Activated naive CD8-positive, alpha-beta T cell (primary cell): ENCODE measurements around the gene ZSCAN1.
A peak's percentile ranks its signal among the peaks of the same experiment; 100 is the strongest.
"Not testable (repeated sequence)": the region's sequence is repeated elsewhere in the genome, so short reads cannot be mapped to it uniquely, and the experiment has no call there.

Source experiments
- H3K27ac Mint-ChIP-seq: one replicate; pipeline ENCODE4 v1.8.0; 2021; ENCODE audit warnings: mixed read lengths
- H3K27me3 Mint-ChIP-seq: one replicate; pipeline ENCODE4 v1.8.0; 2021; ENCODE audit warnings: mixed read lengths
- H3K36me3 Mint-ChIP-seq: one replicate; pipeline ENCODE4 v1.8.0; 2021; ENCODE audit warnings: mixed read lengths
- H3K4me1 Mint-ChIP-seq: one replicate; pipeline ENCODE4 v1.8.0; 2021; ENCODE audit warnings: low read depth, mixed read lengths
- H3K4me3 Mint-ChIP-seq: one replicate; pipeline ENCODE4 v1.8.0; 2021; ENCODE audit warnings: mild to moderate bottlenecking, mixed read lengths
- H3K9me3 Mint-ChIP-seq: one replicate; pipeline ENCODE4 v1.8.0; 2021; ENCODE audit warnings: low read depth, mixed read lengths

The ZSCAN1 gene, protein sequence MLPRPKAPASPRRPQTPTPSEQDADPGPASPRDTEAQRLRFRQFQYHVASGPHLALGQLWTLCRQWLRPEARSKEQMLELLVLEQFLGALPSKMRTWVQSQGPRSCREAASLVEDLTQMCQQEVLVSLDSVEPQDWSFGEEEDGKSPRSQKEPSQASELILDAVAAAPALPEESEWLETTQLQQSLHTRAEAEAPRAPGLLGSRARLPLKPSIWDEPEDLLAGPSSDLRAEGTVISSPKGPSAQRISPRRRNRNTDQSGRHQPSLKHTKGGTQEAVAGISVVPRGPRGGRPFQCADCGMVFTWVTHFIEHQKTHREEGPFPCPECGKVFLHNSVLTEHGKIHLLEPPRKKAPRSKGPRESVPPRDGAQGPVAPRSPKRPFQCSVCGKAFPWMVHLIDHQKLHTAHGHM

DNA sequence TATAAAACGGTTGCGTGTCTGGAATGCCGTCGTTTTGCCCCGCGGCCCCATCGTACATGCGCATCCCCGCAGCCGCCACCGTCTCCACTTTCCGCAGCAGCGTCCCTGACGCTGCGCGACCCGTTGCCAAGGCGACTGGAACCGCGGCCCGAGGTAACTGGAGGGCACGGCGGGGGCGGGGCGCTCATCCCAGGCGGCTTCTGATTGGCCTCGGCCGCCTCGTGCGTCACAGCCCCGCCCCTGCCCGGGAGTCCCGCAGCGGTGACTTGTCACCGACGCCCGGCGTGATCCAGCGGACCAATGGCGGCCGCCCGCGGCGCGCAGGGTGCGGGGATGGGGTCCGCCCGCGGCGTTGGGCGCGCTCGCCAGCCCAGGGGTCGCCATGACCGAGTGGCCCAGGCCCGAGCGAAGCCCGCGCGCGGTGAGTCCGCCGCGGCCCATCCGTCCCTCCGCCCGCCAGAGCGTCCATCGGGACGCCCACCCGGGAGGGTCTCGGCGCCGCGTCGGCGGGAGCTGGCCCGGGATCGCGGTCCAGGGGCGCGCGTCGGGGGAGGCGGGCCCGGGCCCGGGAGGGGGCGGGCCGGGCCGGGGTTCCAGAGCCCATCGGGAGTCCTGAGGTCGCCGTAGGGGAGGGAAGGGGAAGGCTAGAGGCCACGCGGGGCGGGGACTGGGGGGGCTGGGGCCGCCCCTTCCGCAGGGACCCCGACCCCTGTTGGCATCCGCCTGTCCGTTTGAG, at the start of gene ZSCAN1:
Gene ZSCAN1 (plus strand): TSS at position 285 of the 736 bp plus-strand sequence. CDS start 3,812 bp downstream, outside the sequence.
- Mint-ChIP-seq H3K36me3 (peaks cover 24% of the 10 kb centered on the region), H3K4me1 (peaks cover 4% of the 10 kb centered on the region), H3K27me3 (peaks cover 32% of the 10 kb centered on the region), H3K9me3 (peaks cover 15% of the 10 kb centered on the region), H3K4me3 (peak within 1 kb of the TSS; percentile 68), H3K27ac (no peak within 1 kb of the TSS)

DNA sequence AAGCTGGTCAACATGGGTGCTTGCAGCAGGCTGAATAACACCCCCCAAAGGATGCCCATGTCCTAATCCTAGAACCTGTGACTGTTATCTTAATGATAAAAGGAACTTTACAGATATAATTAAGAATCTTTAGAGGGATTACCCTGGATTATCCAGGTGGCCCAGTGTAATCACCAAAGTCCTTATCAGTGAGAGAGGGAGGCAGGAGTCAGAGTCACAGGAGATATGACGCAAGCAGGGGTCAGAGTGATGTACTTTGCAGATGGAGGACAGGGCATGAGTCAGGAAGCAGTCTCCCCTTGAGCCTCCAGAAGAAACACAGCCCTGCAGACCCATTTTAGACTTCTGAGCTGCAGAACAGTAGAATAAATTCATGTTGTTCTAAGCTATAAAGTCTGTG, 41.0 kb upstream of the ZSCAN1 start:
- Mint-ChIP-seq H3K27me3 (no peaks in the 10 kb centered on the region), H3K4me1 (no peaks in the 10 kb centered on the region), H3K27ac (no peak overlapping the region), H3K9me3 (peaks cover 26% of the 10 kb centered on the region), H3K36me3 (peaks cover 61% of the 10 kb centered on the region), H3K4me3 (no peak overlapping the region)

DNA sequence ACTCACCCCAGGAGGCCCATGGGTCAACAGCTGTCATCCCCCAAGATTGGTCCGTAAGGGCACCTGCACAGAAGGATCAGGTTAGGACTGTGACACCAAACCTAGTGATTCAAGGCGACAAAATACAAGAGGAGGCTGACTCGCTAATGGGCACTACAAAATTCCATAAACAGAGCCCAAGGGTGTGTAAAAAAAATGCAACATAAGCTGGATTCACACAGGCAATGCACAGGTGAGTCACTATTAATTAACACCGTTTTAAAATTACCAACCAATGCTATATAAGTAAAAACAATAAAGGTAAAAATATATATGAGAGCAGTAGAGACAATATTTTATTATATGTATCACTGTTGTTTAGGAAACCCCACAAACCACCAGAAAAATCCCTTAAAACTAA, 33.1 kb upstream of the ZSCAN1 start:
- H3K4me3 Mint-ChIP-seq = peak overlapping the region; percentile 88
- peaks cover 61% of the 10 kb centered on the region for H3K36me3 Mint-ChIP-seq
- H3K27me3 Mint-ChIP-seq = no peaks in the 10 kb centered on the region
- no peak overlapping the region for H3K27ac Mint-ChIP-seq
- peaks cover 16% of the 10 kb centered on the region for H3K9me3 Mint-ChIP-seq
- peaks cover 31% of the 10 kb centered on the region for H3K4me1 Mint-ChIP-seq

DNA sequence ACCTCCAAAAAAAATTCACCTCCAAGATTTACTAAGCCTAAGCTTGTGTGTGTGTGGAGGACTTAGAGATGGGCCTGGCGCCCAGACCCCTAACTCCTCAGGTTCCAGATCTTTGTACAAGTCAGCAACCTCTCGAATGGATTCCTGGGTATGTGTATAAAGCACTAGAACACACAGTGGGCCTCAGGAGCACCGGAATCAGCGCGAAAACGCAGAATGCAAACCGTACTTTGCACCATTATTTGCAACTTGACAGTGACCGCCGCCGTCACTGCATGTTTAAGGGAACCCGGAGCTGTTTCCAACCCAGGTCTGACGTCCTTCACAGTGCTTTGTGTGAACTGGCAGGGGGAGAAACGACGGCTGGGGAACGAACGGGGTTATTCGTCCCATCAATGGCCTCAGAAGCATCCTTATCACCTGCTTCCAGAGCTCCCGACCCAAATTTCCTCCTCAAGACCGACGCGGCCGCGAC, 31.9 kb upstream of the ZSCAN1 start:
- Mint-ChIP-seq H3K27ac (peak overlapping the region; percentile 82), H3K4me3 (peak overlapping the region; percentile 88), H3K27me3 (no peaks in the 10 kb centered on the region), H3K36me3 (peaks cover 60% of the 10 kb centered on the region), H3K9me3 (peaks cover 21% of the 10 kb centered on the region), H3K4me1 (peaks cover 31% of the 10 kb centered on the region)

DNA sequence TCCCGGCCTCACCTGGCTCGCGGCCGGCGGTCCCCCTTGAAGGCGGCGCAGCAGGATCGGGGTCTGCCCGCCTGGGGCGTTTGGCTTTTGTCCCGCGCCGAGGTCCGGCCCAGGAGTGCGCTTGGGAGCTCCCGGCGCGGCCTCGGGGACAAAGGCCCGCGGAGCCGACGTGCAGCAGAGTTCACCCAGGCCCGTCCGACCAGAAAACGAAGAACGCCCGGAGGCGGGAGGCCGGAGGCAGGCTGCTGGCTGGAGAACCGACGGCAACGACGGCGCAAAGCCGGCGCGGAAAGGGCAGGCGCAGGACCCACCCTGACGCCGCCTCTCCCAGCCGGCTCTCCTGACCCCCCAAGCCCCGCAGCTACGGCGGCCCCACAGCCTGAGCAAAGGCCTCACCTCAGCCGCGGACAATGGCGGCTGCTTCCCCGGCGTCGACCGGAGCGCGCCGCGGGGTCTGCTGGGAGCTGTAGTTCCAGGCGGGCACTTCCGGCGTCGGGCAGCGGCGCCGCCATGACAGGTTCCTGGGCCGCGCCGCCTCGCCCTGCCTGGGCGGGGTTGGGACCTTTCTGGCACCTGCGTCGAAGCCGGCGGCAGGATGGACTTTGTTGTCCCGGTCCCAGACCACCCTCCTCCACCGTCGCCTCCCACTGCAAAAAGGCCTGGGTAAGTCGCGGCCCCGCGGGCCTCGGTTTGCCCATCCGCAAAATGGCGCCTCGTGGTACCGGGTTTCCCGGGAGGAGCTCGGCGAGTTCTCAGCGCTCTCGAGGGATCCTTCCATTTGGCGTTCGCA, 31.2 kb upstream of the ZSCAN1 start, which contains the start of gene ZNF606:
Gene ZNF606 (minus strand): TSS at position 437 of the 790 bp plus-strand sequence. CDS start 1,501 bp downstream, outside the sequence.
- H3K4me1 Mint-ChIP-seq = peaks cover 31% of the 10 kb centered on the region
- peak within 1 kb of the TSS; percentile 88 for H3K4me3 Mint-ChIP-seq
- no peaks in the 10 kb centered on the region for H3K27me3 Mint-ChIP-seq
- peak within 1 kb of the TSS; percentile 82 for H3K27ac Mint-ChIP-seq
- peaks cover 59% of the 10 kb centered on the region for H3K36me3 Mint-ChIP-seq
- peaks cover 23% of the 10 kb centered on the region for H3K9me3 Mint-ChIP-seq

DNA sequence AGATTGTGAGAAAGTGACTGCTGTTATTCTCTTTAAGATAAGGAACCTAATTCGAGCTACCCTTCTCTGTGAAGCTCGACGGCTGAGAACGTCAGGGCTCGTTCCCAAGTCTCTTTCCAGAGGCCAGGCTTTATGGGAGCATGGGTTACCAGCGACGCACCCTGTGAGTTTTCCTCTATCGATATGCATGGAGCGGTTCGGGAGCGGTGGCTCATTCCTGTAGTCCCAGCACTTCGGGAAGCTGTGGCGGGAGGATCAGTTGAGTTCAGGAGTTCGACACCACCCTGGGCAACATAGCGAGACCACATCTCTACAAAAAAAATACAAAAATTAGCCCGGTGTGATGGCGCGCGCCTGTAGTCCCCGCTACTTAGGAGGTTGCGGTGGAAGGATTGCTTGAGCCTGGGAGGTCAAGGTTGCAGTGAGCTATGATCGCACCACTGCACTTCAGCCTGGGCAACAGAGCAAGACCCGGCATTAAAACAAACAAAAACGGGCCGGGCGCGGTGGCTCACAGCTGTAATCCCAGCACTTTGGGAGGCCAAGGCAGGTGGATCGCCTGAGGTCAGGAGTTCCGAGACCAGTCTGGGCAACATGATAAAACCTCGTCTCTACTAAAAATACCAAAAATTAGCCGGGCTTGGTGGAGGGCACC, 30.5 kb upstream of the ZSCAN1 start:
- peak overlapping the region; percentile 88 for H3K4me3 Mint-ChIP-seq
- H3K4me1 Mint-ChIP-seq = peaks cover 31% of the 10 kb centered on the region
- H3K27ac Mint-ChIP-seq = peak overlapping the region; percentile 68
- peaks cover 25% of the 10 kb centered on the region for H3K9me3 Mint-ChIP-seq
- peaks cover 54% of the 10 kb centered on the region for H3K36me3 Mint-ChIP-seq
- no peaks in the 10 kb centered on the region for H3K27me3 Mint-ChIP-seq

DNA sequence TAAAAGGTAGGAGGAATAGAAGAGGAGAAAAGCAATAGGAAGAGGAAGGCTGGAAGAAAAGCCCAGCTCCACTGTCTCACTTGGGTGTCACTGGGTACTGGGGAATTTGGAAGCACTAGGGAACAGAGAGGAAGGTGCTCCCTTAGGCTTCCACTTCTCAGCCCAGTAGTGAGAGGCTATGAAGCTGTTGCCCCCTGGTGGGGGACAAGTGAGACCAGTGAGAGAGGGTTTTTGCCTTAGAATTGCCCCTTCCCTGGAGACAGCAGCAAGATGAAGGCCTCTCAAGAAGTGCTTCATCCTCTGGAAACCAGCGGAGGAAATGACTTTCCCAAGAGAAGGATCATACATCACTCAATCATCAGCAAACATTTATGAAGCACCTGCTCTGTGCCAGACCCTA, 26.5 kb upstream of the ZSCAN1 start:
- peaks cover 15% of the 10 kb centered on the region for H3K4me1 Mint-ChIP-seq
- H3K27me3 Mint-ChIP-seq = no peaks in the 10 kb centered on the region
- peaks cover 25% of the 10 kb centered on the region for H3K9me3 Mint-ChIP-seq
- H3K27ac Mint-ChIP-seq = no peak overlapping the region
- H3K36me3 Mint-ChIP-seq = peaks cover 45% of the 10 kb centered on the region
- H3K4me3 Mint-ChIP-seq = no peak overlapping the region

DNA sequence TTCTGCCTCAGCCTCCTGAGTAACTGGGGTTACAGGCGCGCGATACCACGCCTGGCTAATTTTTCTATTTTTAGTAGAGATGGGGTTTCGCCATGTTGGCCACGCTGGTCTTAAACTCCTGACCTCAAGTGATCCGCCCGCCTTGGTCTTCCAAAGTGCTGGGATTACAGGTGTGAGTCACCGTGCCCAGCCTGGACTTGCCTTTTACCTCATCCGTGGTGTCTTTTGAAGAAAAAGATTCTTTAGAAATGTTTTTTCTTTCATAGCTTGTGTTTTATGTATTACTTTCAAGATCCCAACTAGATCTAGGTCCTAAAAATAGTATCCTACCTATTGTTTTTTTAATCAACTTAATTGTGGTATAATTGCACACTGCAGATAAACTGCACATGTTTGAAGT, 24.9 kb upstream of the ZSCAN1 start:
- H3K4me1 Mint-ChIP-seq, H3K27ac Mint-ChIP-seq, H3K27me3 Mint-ChIP-seq: not testable (repeated sequence)
- H3K36me3 Mint-ChIP-seq = peaks cover 42% of the 10 kb centered on the region
- peaks cover 24% of the 10 kb centered on the region for H3K9me3 Mint-ChIP-seq
- H3K4me3 Mint-ChIP-seq = peak overlapping the region; percentile 65

DNA sequence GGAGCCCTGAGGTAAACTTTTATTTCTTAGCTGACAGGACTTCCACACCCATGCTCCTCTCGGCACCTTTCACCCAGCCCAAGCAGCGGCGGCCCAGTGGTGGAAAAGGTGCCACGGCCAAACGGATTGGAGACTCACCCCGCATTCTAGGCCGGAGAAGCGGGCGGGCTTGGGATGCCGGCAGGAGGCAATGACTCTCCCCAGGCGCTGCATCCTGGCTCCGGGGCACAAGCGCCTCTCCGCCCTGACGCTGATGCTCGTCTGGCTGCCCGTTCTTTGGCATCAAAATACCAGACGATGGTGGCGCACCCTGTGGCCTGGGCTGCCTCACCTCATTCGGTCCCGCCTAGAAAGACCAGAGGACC, 24.5 kb upstream of the ZSCAN1 start:
- Mint-ChIP-seq H3K4me3 (peak overlapping the region; percentile 65), H3K27me3 (peaks cover 2% of the 10 kb centered on the region), H3K27ac (no peak overlapping the region), H3K36me3 (peaks cover 38% of the 10 kb centered on the region), H3K9me3 (peaks cover 22% of the 10 kb centered on the region), H3K4me1 (peaks cover 5% of the 10 kb centered on the region)

DNA sequence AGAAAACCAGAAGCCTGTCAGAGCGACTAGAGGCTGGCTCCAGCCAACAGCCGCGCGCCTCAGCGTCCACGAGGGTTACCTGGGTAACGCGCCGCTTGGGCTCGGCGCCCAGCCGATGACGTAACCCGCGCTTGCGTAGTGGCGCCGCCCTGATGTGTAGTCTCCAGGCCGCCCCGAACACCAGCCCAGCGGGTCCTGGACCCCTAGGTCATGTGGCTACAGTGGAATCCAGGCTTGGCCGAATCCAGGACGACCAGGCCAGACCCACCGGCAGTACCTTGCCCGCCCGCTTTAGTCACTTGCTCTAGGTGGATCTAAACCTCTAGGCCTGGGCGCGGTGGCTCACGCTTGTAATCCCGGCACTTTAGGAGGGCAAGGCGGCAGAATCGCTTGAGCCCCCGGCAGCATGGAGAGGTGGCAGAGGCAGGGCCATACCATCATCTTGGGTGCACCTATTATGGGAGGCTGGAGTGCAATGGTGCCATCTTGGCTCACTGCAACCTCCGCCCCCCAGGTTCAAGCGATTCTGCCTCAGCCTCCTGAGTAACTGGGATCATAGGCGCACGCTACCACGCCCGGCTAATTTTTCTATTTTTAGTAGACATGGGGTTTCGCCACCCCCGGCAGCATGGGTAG, 24.0 kb upstream of the ZSCAN1 start:
- Mint-ChIP-seq H3K9me3 (peaks cover 17% of the 10 kb centered on the region), H3K27ac (no peak overlapping the region), H3K36me3 (peaks cover 33% of the 10 kb centered on the region)

DNA sequence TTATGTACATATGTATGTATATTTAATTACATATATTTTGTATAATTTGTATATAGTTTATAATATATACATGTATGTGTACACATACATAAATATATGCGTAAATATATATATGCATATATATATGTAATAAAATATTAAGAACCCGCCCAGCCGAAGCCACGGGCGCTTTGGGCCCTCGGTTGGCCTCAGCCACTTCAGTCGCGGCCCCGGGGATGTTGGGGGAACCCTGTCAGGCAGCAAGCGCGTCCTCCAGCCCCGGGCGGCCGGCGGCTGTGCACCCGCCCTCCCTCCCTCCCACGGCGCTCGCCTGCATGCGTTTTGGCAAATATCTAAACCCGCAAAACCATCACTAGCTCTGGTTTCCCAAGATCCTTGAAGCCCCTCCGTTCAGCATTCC, 23.3 kb upstream of the ZSCAN1 start:
- peaks cover 2% of the 10 kb centered on the region for H3K27me3 Mint-ChIP-seq
- no peak overlapping the region for H3K27ac Mint-ChIP-seq

More for the DNA sequence above, 24.0 kb upstream of the ZSCAN1 start:
- H3K4me1 Mint-ChIP-seq = peaks cover under 1% of the 10 kb centered on the region
- peak overlapping the region; percentile 65 for H3K4me3 Mint-ChIP-seq
- H3K27me3 Mint-ChIP-seq = peaks cover 2% of the 10 kb centered on the region

DNA sequence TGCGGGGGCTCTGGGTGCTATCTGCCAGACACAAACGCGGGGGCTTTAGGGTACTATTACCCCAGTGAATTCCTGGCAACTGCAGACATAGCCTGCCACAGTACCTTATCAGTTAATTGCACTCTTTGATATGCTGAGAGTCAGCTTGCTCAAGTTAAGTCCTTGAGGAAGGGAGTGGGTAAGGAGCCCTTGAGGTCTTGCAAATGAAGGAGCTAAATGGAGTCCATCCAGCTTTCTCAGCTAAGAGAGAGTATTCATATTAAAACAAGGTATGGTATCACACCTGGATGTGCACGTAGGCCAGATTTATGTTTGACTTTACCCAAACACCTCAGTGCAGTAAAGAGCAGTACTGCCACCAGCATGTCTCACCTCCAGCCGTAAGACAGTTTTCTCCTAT, 19.7 kb upstream of the ZSCAN1 start:
- no peak overlapping the region for H3K27ac Mint-ChIP-seq
- no peaks in the 10 kb centered on the region for H3K4me1 Mint-ChIP-seq
- peaks cover 8% of the 10 kb centered on the region for H3K27me3 Mint-ChIP-seq
- H3K4me3 Mint-ChIP-seq = no peak overlapping the region
- peaks cover 10% of the 10 kb centered on the region for H3K36me3 Mint-ChIP-seq
- H3K9me3 Mint-ChIP-seq = peaks cover 6% of the 10 kb centered on the region

More for the DNA sequence above, 23.3 kb upstream of the ZSCAN1 start:
- H3K4me3 Mint-ChIP-seq = no peak overlapping the region
- H3K36me3 Mint-ChIP-seq = peaks cover 28% of the 10 kb centered on the region
- peaks cover 16% of the 10 kb centered on the region for H3K9me3 Mint-ChIP-seq
- no peaks in the 10 kb centered on the region for H3K4me1 Mint-ChIP-seq

DNA sequence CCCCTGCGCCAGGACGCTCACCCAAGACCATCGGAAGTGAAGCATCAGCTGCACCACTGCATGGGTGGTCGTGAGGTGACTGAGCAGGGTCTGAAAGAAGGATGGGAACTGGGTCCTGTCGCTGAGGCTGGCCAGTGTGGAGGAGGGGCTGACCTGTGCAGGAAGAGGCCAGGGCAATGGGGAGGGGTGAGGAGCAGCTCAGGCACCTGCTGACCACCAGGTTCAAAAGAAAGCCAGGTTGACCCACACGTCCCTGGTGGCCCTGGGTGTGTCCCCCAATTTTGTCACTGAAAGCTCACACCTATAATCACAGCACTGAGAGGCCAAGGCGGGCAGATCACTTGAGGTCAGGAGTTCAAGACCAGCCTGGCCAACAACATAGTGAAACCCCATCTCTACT, 13.7 kb upstream of the ZSCAN1 start:
- Mint-ChIP-seq H3K9me3 (peaks cover 6% of the 10 kb centered on the region), H3K27me3 (peaks cover 6% of the 10 kb centered on the region), H3K27ac (no peak overlapping the region), H3K36me3 (peaks cover 2% of the 10 kb centered on the region), H3K4me1 (no peaks in the 10 kb centered on the region), H3K4me3 (no peak overlapping the region)
